ENCODE measurements around the gene WDR83.
"Not testable (repeated sequence)": the region's sequence is repeated elsewhere in the genome, so short reads cannot be mapped to it uniquely, and the experiment has no call there.

Gene WDR83

GRCh38 chr19:12681074-12681987 lies 14.7 kb downstream of the WDR83 start, which contains the start of gene DHPS:
DHPS (minus strand) TSS chr19:12681880; CDS start chr19:12681766, 114 bp downstream.
- peak; percentile 69 to 89 for DNase-seq (ENCODE audit: extremely low read depth in 1 of 2, low read depth in 1 of 2)

DNA sequence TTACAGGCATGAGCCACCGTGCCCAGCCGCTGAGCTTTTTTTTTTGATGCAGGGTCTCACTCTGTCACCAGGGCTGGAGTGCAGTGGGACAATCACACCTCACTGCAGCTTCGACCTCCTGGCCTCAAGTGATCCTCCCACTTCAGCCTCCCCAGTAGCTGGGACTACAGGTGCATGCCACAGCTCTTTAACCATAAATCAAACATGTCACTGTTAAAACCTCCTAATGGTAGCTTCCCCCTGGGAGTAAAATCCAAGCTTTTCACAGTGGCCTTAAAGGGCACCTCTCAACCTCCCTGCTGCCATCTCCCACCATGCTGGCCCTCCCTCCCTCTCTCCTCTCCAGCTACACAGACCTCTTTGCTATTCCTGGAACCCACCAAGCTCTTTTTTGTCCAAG lies 19.2 kb downstream of the WDR83 start:
- DNase-seq (ENCODE audit: extremely low read depth in 1 of 2, low read depth in 1 of 2) = no peak

GRCh38 chr19:12687496-12688196 lies 21.0 kb downstream of the WDR83 start, which contains the start of gene GNG14:
GNG14 (plus strand) TSS chr19:12687998; CDS start chr19:12688049, 51 bp downstream.
- DNase-seq (ENCODE audit: extremely low read depth in 1 of 2, low read depth in 1 of 2) = no peak

GRCh38 chr19:12689012-12689411 lies 22.4 kb downstream of the WDR83 start:
- no peak for DNase-seq (ENCODE audit: extremely low read depth in 1 of 2, low read depth in 1 of 2)

DNA sequence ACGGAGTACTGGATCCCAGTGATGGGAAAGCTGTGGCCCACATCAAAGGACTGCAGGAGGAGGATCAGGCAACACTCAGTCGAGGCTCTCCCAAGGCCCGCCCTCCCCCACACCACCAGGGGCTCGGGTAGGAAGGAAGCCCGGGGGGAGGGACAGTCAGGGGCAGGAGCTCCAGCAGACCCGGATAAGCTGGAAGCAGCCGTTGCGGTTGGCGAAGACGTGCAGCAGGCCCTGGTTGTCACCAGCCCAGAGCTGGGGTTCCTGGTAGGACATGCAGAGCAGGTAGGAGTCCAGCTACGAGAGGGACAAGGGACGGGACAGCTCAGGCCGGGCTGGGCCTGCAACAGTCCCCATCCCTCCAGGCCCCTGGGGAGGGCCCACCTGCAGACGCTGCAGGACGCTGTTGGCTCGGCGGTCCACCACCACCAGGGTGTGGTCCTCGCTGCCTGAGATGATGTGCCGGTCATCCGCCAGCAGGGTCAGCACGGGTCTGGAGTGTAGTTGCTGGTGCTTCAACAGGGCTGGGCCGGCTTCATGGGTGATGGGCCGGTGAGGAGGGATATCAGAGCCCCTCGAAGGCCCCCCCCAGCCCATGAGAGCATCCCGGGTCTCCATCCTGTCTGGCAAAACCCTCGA lies 23.1 kb downstream of the WDR83 start:
- DNase-seq (ENCODE audit: extremely low read depth in 1 of 2, low read depth in 1 of 2) = no peak

DNA sequence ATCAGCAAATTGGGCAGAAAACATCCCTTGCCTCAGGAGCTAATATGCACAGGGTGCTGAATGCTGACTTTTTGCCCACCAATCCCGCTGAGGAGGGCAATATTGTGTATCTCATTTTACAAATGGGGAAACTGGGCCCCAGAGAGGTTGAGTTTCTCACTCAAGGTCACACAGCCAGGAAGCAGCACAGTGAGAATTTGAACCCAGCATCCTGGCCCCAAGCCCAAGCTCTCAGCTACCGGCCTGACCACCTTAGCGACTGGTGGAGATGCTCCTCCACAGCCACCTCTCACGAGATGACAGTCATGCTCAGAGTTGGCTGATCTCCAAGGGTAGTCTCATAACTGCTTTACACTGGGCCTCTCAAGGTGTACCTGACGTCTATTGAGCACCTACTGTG lies 26.4 kb downstream of the WDR83 start:
- DNase-seq (ENCODE audit: extremely low read depth in 1 of 2, low read depth in 1 of 2) = no peak

DNA sequence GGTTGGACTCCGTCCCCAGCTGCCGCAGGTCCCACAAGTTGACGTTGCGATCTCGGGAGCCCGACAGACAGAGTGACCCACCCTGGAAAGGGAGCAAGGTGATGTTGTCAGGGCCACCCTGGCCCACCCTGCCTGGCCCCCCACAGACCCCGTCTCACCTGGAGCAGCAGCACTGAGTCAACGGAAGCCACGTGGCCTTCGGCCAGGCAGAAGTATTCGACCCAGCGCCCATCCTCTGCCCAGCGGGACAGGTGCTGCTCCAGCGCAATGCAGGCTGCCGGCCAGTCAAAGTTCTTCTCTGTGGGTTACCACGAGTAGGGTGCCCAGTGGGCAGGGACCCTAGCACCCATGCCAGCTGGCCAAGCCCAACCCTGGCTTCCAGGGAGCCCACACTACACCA lies 28.0 kb downstream of the WDR83 start:
- DNase-seq (ENCODE audit: extremely low read depth in 1 of 2, low read depth in 1 of 2) = no peak

DNA sequence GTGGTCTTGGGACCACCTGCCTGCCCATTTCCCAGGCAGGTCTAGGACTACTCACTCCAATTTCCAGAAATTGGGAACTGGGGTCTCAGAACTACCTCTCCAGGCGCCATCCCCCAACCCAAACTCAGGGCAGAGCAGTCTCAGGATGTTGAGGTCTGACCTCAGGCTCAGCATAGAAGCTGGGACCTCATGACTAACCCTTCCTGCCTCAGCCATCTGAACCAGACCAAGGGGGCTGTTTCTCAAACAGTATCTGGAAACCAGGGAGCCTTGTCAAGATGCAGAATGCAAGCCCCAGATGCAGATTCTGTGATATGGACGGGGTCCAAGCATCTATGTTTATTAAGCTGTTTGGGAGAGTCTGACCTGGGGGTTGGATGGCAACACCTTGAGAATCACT lies 28.5 kb downstream of the WDR83 start:
- DNase-seq (ENCODE audit: extremely low read depth in 1 of 2, low read depth in 1 of 2) = no peak

- DNase-seq (ENCODE audit: extremely low read depth in 1 of 2, low read depth in 1 of 2) = no peak
Measured at GRCh38 chr19:12695514-12695913, 28.9 kb downstream of the WDR83 start.

- no peak for DNase-seq (ENCODE audit: extremely low read depth in 1 of 2, low read depth in 1 of 2)
Measured at GRCh38 chr19:12695997-12696365, 29.4 kb downstream of the WDR83 start.

DNA sequence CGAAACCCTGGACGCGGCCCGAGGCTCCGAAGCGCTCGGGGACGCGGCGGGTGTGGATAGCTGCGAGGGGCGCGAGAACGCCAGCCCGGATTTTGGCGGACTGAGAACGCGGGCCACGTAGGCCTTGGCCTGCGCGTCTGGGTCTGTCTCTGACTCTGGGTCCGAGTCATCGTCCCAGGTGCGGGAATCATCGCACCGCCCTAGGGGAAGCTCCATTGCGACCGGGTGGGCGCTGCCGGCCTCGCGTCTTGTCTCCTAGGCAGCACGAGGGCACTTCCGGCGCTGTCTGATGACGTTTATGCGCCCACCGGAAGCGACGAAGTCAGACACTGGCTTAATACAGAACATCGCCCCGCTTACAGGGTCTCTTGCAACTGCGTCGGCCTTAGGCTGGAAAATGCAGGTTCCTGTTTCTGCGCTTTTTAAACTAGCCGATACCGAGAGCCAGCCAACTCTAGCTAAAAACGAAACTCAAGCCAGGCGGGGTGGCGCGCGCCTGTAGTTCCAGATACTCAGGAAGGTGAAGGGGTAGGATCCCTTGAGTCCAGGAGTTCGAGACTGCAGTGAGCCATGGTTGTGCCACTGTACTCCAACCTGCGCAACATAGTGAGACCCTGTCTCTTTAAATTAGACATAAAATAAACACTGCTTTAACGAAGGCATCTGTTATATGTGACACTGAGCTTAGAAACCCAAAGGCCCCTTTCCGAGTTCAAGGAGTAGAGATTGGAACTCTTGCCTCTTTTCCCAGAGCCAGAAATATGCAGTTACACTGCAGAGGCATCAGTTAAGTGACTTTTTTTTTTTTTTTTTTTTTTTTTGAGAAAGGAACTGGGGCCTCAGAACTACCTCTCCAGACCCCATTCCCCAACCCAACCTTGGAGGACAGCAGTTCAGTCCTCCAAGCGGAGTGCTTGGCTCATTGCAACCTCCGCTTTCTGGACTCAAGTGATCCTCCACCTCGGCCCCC lies 30.0 kb downstream of the WDR83 start, which contains the start of gene FBXW9:
Gene FBXW9, minus strand, starts transcription at position 266 of the 970 bp plus-strand sequence. Its CDS starts 50 bp downstream, at position 216.
- peak; percentile 91 to 94 for DNase-seq (ENCODE audit: extremely low read depth in 1 of 2, low read depth in 1 of 2)

DNA sequence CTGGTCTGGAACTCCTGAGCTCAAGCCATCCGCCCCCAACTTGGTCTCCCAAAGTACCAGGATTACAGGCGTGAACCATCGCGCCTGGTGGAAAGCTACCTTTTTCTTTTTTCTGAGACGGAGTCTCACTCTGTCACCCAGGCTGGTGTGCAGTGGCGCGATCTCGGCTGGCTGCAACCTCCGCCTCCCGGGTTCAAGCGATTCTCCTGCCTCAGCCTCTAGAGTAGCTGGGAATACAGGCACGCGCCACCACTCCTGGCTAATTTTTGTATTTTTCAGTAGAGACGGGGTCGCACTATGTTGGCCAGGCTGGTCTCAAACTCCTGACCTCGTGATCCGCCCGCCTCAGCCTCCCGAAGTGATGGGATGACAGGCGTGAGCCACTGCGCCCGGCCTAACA lies 30.8 kb downstream of the WDR83 start:
- not testable (repeated sequence) for DNase-seq (ENCODE audit: extremely low read depth in 1 of 2, low read depth in 1 of 2)

- no peak for DNase-seq (ENCODE audit: extremely low read depth in 1 of 2, low read depth in 1 of 2)
Measured at GRCh38 chr19:12698138-12698537, 31.5 kb downstream of the WDR83 start.

DNA sequence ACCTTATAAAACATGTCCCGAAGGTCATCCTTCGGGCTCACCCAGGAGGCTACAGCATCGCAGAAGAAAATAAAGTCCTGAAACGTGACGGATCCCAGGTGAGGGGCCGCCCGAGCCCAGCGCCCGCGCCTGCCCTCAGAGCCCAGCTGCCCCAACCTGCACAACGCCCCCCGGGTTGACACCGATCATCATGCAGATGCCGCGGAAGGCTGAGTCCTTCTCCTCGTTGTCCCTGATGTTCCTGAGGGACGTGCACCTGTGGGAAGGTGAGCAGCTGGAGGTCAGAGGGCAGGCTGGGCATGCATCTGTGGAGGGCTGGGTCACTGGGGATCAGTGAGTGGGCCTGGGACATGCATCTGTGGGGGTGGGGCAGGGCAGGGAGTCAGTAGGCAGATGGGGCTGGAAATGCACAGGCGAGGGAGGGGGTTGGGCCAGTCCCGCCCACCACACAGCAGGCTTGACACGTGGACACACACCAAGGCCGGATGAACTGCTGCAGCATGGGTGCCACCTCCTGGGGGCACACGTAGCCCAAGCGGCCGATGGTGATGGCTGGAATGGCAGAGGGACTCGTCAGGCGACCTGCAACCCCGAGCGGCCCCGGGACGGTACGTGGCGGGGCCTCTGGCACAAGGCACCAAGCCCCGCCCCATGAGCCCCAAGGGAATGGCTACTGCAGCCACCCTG lies 35.1 kb downstream of the WDR83 start:
- DNase-seq (ENCODE audit: extremely low read depth in 1 of 2, low read depth in 1 of 2) = no peak

DNA sequence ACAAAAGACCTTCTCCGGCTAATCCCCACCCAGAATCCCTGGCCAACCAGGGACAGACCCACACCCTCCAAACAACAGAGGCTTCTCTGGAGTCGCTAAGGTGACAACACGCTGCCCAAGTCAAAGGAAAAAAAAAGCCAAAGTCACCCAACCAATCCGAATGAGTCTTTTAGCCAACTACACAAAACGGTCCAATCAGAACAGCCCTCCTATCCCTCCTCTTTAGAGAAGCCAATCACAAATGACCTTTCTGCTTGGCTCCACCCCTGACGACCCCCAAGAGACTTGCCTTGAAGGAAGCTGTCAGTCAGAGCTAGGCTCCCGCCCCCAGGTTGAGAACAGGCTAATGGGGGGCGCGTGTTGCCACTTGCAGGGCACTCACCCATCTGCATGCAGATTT lies 36.4 kb downstream of the WDR83 start:
- DNase-seq (ENCODE audit: extremely low read depth in 1 of 2, low read depth in 1 of 2) = peak in 1 of 2 donors; percentile 52

- no peak for DNase-seq (ENCODE audit: extremely low read depth in 1 of 2, low read depth in 1 of 2)
Measured at GRCh38 chr19:12705169-12705568, 38.6 kb downstream of the WDR83 start.

- no peak for DNase-seq (ENCODE audit: extremely low read depth in 1 of 2, low read depth in 1 of 2)
Measured at GRCh38 chr19:12705654-12706331, 39.2 kb downstream of the WDR83 start.

GRCh38 chr19:12706332-12706718 lies 39.7 kb downstream of the WDR83 start:
- DNase-seq (ENCODE audit: extremely low read depth in 1 of 2, low read depth in 1 of 2) = no peak

DNA sequence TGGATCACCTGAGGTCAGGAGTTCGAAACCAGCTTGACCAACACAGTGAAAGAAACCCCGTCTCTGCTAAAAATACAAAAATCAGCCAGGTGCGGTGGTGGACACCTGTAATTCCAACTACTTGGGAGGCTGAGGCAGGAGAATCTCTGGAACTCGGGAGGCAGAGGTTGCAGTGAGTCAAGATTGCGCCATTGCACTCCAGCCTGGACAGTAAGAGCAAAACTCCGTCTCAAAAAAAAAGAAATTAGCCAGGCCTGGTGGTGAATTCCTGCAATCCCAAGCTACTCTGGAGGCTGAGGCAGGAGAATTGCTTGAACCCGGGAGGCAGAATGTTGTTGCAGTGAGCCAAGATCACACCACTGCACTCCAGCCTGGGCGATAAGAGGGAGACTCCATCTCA lies 42.0 kb downstream of the WDR83 start:
- no peak for DNase-seq (ENCODE audit: extremely low read depth in 1 of 2, low read depth in 1 of 2)
